HEK293 (cell line): ENCODE measurements around the gene NRF1.

Experiments
- CTCF ChIA-PET: fragments of 350-600 bp; formaldehyde crosslinking; extraction: SDS; loops from one replicate; lab custom pipeline; 2021; ENCODE audit warnings: antibody characterized with exemption; lab: Yijun Ruan, JAX
- POLR2A ChIA-PET: fragments of 300-600 bp; formaldehyde crosslinking; extraction: SDS; loops from one replicate; lab custom pipeline; 2020; ENCODE audit warnings: antibody characterized with exemption, inconsistent platforms; lab: Yijun Ruan, JAX
- H3K27ac ChIP-seq: fragments of 200-500 bp; sonication (Bioruptor generic); 2 replicates; pipeline ENCODE4 v1.5.1; 2014; ENCODE audit warnings: low read depth, low read length, control low read depth, inconsistent platforms; ENCODE audit errors: extremely low read depth
- H3K36me3 ChIP-seq, 2 experiments: fragments of 200-500 bp in 1 of 2; sonication (Bioruptor generic) in 1 of 2; 1 replicate in 1 of 2; 2 replicates in 1 of 2; pipeline ENCODE4 v1.5.1; 2014 to 2017; ENCODE audit warnings: inconsistent platforms in 2 of 2, low read length in 2 of 2; ENCODE audit not compliant: control insufficient read depth in 2 of 2, insufficient read depth in 1 of 2
- H3K4me1 ChIP-seq: fragments of 200-500 bp; sonication (Bioruptor generic); 2 replicates; pipeline ENCODE4 v1.5.1; 2014; ENCODE audit warnings: mild to moderate bottlenecking, low read length, inconsistent platforms; ENCODE audit not compliant: control insufficient read depth, insufficient read depth
- H3K4me3 ChIP-seq: 2 replicates; pipeline ENCODE4 v1.5.1; 2011; ENCODE audit warnings: low read depth, mild to moderate bottlenecking, control low read depth, low read length, moderate library complexity
- H3K9me3 ChIP-seq: fragments of 200-500 bp; sonication (Bioruptor generic); 2 replicates; pipeline ENCODE4 v1.5.1; 2014; ENCODE audit warnings: low read depth, low read length, inconsistent platforms; ENCODE audit not compliant: control insufficient read depth, insufficient read depth
- EGR2 ChIP-seq: fragments of 450-650 bp; formaldehyde crosslinking; IDR thresholded peaks from 2 replicates; pipeline ENCODE4 v1.5.1; 2016; ENCODE audit warnings: low read depth, missing biosample characterization, missing genetic modification characterization
- PATZ1 ChIP-seq: fragments of 450-650 bp; formaldehyde crosslinking; IDR thresholded peaks from 2 replicates; pipeline ENCODE4 v1.5.1; 2016; ENCODE audit warnings: missing biosample characterization, missing genetic modification characterization
- PRDM4 ChIP-seq: fragments of 450-650 bp; formaldehyde crosslinking; IDR thresholded peaks from 2 replicates; pipeline ENCODE4 v1.5.1; 2017; ENCODE audit warnings: missing biosample characterization, missing genetic modification characterization
- SP2 ChIP-seq: fragments of 450-650 bp; formaldehyde crosslinking; IDR thresholded peaks from 2 replicates; pipeline ENCODE4 v1.5.1; 2016; ENCODE audit warnings: missing biosample characterization, missing genetic modification characterization
- ZBTB20 ChIP-seq: fragments of 450-650 bp; formaldehyde crosslinking; IDR thresholded peaks from 2 replicates; pipeline ENCODE4 v1.5.1; 2016; ENCODE audit warnings: missing biosample characterization, missing genetic modification characterization
- ZBTB8A ChIP-seq: fragments of 450-650 bp; formaldehyde crosslinking; IDR thresholded peaks from 2 replicates; pipeline ENCODE4 v1.5.1; 2016; ENCODE audit warnings: missing biosample characterization, missing genetic modification characterization
- ZFHX2 ChIP-seq: fragments of 450-650 bp; formaldehyde crosslinking; conservative IDR thresholded peaks from 2 replicates; pipeline ENCODE4 v1.5.1; 2016; ENCODE audit warnings: missing biosample characterization, missing genetic modification characterization
- ZNF157 ChIP-seq: fragments of 450-650 bp; formaldehyde crosslinking; IDR thresholded peaks from 2 replicates; pipeline ENCODE4 v1.5.1; 2016; ENCODE audit warnings: missing biosample characterization, missing genetic modification characterization
- ZNF175 ChIP-seq: fragments of 450-650 bp; formaldehyde crosslinking; IDR thresholded peaks from 2 replicates; pipeline ENCODE4 v1.5.1; 2016; ENCODE audit warnings: missing biosample characterization, missing genetic modification characterization
- ZNF488 ChIP-seq: fragments of 450-650 bp; formaldehyde crosslinking; IDR thresholded peaks from 2 replicates; pipeline ENCODE4 v1.5.1; 2016; ENCODE audit warnings: missing biosample characterization, missing genetic modification characterization
- ZNF521 ChIP-seq: fragments of 450-650 bp; formaldehyde crosslinking; IDR thresholded peaks from 2 replicates; pipeline ENCODE4 v1.5.1; 2017; ENCODE audit warnings: missing biosample characterization, mild to moderate bottlenecking, missing genetic modification characterization
- ZNF530 ChIP-seq: fragments of 450-650 bp; formaldehyde crosslinking; IDR thresholded peaks from 2 replicates; pipeline ENCODE4 v1.5.1; 2016; ENCODE audit warnings: low read depth, missing biosample characterization, missing genetic modification characterization
- ZNF596 ChIP-seq: fragments of 450-650 bp; IDR thresholded peaks from 2 replicates; pipeline ENCODE4 v1.5.0; 2018; ENCODE audit warnings: missing biosample characterization, mild to moderate bottlenecking, missing genetic modification characterization, moderate library complexity
- ZNF623 ChIP-seq: fragments of 450-650 bp; formaldehyde crosslinking; IDR thresholded peaks from 2 replicates; pipeline ENCODE4 v1.5.1; 2016; ENCODE audit warnings: missing biosample characterization, missing genetic modification characterization
- ZNF837 ChIP-seq: fragments of 450-650 bp; formaldehyde crosslinking; IDR thresholded peaks from 2 replicates; pipeline ENCODE4 v1.5.1; 2016; ENCODE audit warnings: missing biosample characterization, missing genetic modification characterization
- TF ChIP-seq, protein P1 (sequence below): fragments of 450-650 bp; formaldehyde crosslinking; IDR thresholded peaks from 2 replicates; pipeline ENCODE4 v1.5.1; 2016; ENCODE audit warnings: missing biosample characterization, missing genetic modification characterization
- TF ChIP-seq, protein P2 (sequence below): fragments of 450-650 bp; formaldehyde crosslinking; IDR thresholded peaks from 2 replicates; pipeline ENCODE4 v1.5.1; 2016; ENCODE audit warnings: missing biosample characterization, missing genetic modification characterization
- TF ChIP-seq, protein P3 (sequence below): fragments of 450-650 bp; formaldehyde crosslinking; IDR thresholded peaks from 2 replicates; pipeline ENCODE4 v1.5.1; 2016; ENCODE audit warnings: missing biosample characterization, missing genetic modification characterization, borderline replicate concordance

The NRF1 gene

GRCh38 chr7:129773871-129774270, 162.4 kb downstream of the NRF1 start (continued):
- TF ChIP-seq, protein P1, sequence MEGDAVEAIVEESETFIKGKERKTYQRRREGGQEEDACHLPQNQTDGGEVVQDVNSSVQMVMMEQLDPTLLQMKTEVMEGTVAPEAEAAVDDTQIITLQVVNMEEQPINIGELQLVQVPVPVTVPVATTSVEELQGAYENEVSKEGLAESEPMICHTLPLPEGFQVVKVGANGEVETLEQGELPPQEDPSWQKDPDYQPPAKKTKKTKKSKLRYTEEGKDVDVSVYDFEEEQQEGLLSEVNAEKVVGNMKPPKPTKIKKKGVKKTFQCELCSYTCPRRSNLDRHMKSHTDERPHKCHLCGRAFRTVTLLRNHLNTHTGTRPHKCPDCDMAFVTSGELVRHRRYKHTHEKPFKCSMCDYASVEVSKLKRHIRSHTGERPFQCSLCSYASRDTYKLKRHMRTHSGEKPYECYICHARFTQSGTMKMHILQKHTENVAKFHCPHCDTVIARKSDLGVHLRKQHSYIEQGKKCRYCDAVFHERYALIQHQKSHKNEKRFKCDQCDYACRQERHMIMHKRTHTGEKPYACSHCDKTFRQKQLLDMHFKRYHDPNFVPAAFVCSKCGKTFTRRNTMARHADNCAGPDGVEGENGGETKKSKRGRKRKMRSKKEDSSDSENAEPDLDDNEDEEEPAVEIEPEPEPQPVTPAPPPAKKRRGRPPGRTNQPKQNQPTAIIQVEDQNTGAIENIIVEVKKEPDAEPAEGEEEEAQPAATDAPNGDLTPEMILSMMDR (tag by site-specific recombination), result no peak
- no peak for TF ChIP-seq ZNF530 (tag by site-specific recombination)

DNA sequence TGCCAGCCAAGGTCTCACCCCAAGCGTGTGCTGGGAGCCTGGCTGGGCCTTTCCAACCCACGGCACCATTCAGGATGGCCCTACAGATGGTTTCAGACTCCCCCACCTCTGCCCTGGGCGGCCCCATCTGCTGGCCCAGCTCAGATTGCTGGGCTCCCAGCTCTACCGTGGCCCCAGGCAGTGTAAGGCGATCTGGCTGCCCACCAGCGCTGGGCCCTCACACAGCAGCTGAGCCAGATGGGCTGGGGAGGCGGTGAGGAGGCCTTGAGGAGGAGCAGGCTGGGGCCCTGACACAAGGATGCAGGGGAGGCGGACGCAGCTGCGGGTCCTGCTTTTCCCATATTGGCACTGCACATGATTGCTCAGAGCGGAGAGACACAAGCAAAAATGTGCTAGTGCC, 162.8 kb downstream of the NRF1 start:
- POLR2A ChIA-PET, result interaction anchor here (1.1 kb wide), 1 partner anchor 51 kb away, joined by 3 read pairs; no protein-coding TSS in a partner anchor
- H3K27ac ChIP-seq, result no peak overlapping the region
- CTCF ChIA-PET, result interaction anchor here (0.6 kb wide), 1 partner anchor 294 kb away, joined by 3 read pairs; no protein-coding TSS in a partner anchor
- no peaks in the 10 kb centered on the region for H3K9me3 ChIP-seq
- no peak overlapping the region for H3K4me3 ChIP-seq
- no peaks in the 10 kb centered on the region for H3K36me3 ChIP-seq
- no peaks in the 10 kb centered on the region; the same call in 1 of the 2 replicates for H3K4me1 ChIP-seq
- 0 out of 2 replicates have a peak, but pooled peaks have one; percentile 7 for TF ChIP-seq SP2 (tag by site-specific recombination)
- TF ChIP-seq, protein P2, sequence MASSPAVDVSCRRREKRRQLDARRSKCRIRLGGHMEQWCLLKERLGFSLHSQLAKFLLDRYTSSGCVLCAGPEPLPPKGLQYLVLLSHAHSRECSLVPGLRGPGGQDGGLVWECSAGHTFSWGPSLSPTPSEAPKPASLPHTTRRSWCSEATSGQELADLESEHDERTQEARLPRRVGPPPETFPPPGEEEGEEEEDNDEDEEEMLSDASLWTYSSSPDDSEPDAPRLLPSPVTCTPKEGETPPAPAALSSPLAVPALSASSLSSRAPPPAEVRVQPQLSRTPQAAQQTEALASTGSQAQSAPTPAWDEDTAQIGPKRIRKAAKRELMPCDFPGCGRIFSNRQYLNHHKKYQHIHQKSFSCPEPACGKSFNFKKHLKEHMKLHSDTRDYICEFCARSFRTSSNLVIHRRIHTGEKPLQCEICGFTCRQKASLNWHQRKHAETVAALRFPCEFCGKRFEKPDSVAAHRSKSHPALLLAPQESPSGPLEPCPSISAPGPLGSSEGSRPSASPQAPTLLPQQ (tag by site-specific recombination), result peak; percentile 63; the same call in 1 of the 2 replicates
- TF ChIP-seq ZNF623 (tag by site-specific recombination), result no peak
- TF ChIP-seq EGR2 (tag by site-specific recombination), result peak; percentile 90
- TF ChIP-seq PATZ1 (tag by site-specific recombination), result peak; percentile 35; the same call in 1 of the 2 replicates
- TF ChIP-seq ZNF175, result no peak
- TF ChIP-seq ZFHX2, result peak; percentile 91
- no peak for TF ChIP-seq ZNF837 (tag by site-specific recombination)
- 0 out of 2 replicates have a peak, but pooled peaks have one; percentile 57 for TF ChIP-seq PRDM4 (tag by site-specific recombination)
- peak; percentile 41; the same call in 1 of the 2 replicates for TF ChIP-seq ZBTB8A (tag by site-specific recombination)
- TF ChIP-seq ZBTB20 (tag by site-specific recombination), result peak; percentile 61; the same call in 1 of the 2 replicates

- Histone ChIP-seq H3K36me3 (no peaks in the 10 kb centered on the region), H3K4me1 (no peaks in the 10 kb centered on the region; the same call in 1 of the 2 replicates), H3K4me3 (no peak overlapping the region), H3K27ac (no peak overlapping the region), H3K9me3 (no peaks in the 10 kb centered on the region)
- CTCF ChIA-PET, result interaction anchor here (0.6 to 0.8 kb wide), 2 partner anchors 55 to 294 kb away, joined by 3 read pairs; no protein-coding TSS in a partner anchor
- POLR2A ChIA-PET, result no interaction called here
- TF ChIP-seq ZNF521 (tag by site-specific recombination), result no peak
- TF ChIP-seq, protein P3, sequence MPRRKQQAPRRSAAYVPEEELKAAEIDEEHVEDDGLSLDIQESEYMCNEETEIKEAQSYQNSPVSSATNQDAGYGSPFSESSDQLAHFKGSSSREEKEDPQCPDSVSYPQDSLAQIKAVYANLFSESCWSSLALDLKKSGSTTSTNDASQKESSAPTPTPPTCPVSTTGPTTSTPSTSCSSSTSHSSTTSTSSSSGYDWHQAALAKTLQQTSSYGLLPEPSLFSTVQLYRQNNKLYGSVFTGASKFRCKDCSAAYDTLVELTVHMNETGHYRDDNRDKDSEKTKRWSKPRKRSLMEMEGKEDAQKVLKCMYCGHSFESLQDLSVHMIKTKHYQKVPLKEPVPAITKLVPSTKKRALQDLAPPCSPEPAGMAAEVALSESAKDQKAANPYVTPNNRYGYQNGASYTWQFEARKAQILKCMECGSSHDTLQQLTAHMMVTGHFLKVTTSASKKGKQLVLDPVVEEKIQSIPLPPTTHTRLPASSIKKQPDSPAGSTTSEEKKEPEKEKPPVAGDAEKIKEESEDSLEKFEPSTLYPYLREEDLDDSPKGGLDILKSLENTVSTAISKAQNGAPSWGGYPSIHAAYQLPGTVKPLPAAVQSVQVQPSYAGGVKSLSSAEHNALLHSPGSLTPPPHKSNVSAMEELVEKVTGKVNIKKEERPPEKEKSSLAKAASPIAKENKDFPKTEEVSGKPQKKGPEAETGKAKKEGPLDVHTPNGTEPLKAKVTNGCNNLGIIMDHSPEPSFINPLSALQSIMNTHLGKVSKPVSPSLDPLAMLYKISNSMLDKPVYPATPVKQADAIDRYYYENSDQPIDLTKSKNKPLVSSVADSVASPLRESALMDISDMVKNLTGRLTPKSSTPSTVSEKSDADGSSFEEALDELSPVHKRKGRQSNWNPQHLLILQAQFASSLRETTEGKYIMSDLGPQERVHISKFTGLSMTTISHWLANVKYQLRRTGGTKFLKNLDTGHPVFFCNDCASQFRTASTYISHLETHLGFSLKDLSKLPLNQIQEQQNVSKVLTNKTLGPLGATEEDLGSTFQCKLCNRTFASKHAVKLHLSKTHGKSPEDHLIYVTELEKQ, result no peak
- no peak for TF ChIP-seq ZNF157 (tag by site-specific recombination)
- TF ChIP-seq ZNF488, result no peak
- TF ChIP-seq ZNF596 (tag by site-specific recombination), result no peak
Measured at GRCh38 chr7:129774871-129775694, 163.6 kb downstream of the NRF1 start.
